ENCODE measurements around the gene APOE. TPM values are rescaled to one million over a fixed set of nuclear protein-coding genes. Genes with fewer than 3 reads are reported as not detected.

Gene APOE
- total RNA-seq, 1 donor from 2014 or later = 26.6 TPM

DNA sequence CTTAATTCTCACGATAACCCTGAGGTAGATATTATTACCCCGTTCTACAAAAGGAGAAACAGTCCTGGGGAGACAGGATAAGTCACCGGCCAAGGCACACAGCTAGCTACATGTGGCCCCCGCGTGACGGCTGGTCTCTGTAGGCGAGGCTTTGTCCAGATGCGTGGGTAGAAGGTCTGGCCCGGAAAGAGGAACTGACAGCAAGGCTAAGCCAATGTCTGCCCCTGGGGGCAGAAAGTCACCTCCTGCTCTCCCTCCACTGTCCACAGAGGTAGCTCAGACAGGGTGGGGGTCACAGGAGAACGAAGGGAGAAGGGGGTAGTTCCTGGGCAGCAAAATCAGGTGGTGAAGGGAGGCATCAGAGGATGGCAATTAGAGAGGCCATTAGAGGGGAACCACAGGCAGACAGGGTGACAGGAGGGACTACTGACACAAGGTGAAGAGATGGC is 38.2 kb downstream of the APOE start:
- intact Hi-C loops (cut with DNase I) = no loop called here
- no peak for DNase-seq (ENCODE audit: low spot score)

GRCh38 chr19:44947041-44947581 is 41.5 kb downstream of the APOE start:
- intact Hi-C loops (cut with DNase I) = no loop called here
- no peak for DNase-seq (ENCODE audit: low spot score)

DNA sequence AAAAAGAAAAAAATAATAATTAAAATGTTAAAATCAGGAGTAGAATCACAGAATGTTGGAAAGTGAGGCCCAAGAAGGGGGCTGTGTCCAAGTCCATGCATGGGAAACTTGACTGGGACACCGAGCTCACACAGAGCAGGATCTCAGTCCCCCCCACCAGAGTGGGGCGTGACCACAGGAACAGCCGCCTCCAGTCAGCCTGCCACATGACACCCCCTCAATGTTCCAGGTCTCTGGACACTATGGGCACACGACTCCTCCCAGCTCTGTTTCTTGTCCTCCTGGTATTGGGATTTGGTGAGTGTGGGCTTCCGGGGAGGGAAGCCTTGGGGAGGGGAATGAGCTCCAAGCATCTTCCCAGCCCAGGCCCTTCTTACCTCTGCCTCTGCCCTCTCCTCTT is 42.6 kb downstream of the APOE start:
- DNase-seq (ENCODE audit: low spot score) = no peak
- intact Hi-C loops (cut with DNase I) = no loop called here

GRCh38 chr19:44948763-44949374 is 43.3 kb downstream of the APOE start:
- DNase-seq (ENCODE audit: low spot score) = no peak

GRCh38 chr19:44949550-44949949 is 44.0 kb downstream of the APOE start:
- DNase-seq (ENCODE audit: low spot score) = no peak
- intact Hi-C loops (cut with DNase I) = no loop called here

More at GRCh38 chr19:44948763-44949374, 43.3 kb downstream of the APOE start:
- intact Hi-C loops (cut with DNase I) = no loop called here

DNA sequence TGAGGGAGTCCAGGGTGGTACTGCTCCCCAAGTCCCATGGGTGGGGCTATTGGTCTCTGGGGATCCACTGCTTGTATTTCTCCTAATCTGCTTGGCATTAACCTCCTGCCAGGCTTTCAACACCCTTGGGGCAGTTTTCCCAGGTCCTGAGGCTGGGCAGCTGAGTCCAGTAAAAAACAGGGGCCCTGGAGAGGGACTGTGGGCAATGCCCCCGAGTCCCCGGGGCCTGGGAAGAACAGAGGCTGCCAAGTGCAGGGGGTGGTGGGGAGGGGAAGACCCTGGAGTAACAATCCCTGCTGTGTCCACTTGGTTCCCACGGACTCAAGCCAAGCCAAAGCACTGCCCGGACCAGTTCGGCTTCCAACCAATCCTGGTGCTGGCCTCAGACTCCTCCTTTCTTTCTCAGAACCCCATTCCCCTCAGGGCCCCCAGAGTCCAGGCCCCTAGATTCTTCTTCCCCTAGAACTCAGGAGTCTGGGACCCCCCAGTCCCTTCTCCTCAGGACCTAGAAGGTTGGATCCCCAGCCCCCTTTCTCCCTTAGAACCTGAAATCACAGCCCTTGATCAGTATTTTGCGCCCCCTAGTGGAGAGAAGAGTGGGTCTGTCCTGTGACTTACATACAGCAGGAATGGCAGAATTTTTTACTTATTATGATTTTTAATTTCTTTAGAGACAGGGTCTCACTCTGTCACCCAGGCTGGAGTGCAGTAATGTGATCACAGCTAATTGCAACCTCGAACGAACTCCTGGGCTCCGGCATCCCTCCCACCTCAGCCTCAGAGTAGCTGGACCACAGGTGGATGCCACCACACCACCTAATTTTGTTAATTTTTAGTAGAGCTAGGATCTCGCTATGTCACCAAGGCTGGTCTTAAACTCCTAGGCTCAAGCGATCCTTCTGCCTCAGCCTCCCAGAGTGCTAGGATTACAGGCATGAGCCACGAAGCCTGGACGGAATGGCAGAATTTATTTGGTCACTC is 45.9 kb downstream of the APOE start:
- intact Hi-C loops (cut with DNase I) = loop anchor here (10.0 kb wide), 1 partner anchor 167 kb away; no protein-coding TSS in a partner anchor
- no peak for DNase-seq (ENCODE audit: low spot score)

- intact Hi-C loops (cut with DNase I) = loop anchor here (1.0 to 10.0 kb wide), 2 partner anchors 50 to 169 kb away; no protein-coding TSS in a partner anchor
These were observed 48.7 kb downstream of the APOE start for GRCh38 chr19:44954278-44954648.

DNA sequence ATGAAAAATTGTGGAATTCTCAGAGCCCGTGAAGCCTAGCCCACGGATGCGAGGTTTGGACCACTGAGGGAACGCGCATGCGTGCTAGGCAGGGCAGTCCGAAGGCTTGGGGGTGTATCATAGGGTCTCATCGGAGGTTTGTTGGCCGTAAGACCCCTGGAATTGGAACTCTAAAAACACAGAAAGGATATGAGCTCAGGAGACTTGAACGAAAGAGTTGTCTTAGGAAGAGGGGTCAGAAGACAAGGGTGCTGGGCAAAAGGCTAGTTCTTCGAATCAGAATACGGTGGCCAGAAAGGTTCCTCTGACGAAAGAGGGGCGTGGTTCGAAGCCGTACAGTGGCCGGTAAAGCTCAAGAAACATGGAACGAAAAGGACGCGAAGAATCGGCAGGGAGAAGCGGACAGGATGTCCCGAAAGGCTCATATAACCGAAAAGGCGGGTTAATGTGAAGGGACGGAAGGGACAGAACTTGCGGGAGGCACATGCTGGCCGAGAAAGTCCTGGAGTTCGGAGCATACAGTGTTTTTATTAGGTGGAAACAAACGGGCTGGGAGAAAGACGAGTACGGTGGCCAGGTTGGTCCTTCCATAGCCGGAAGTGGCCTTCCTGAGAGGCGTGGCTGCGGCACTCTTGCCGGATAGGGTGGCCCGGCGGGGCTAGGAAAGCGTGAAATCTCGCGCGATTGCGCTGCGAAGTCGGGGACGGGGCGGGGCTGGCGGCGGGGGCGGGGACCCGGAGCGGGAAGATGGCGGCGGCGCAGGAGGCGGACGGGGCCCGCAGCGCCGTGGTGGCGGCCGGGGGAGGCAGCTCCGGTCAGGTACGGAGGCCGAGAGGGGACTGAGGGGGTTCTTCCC is 49.3 kb downstream of the APOE start, which contains the start of gene CLPTM1:
CLPTM1 (plus strand) TSS at position 732 of the 856 bp plus-strand sequence; CDS start at position 748, 16 bp downstream.
- DNase-seq (ENCODE audit: low spot score) = peak; percentile 98
- intact Hi-C loops (cut with DNase I) = loop anchor here (1.0 to 10.0 kb wide), 3 partner anchors 51 to 170 kb away; no protein-coding TSS in a partner anchor

More at GRCh38 chr19:44954278-44954648, 48.7 kb downstream of the APOE start:
- DNase-seq (ENCODE audit: low spot score) = no peak

- DNase-seq (ENCODE audit: low spot score) = no peak
- intact Hi-C loops (cut with DNase I) = loop anchor here (1.0 to 10.0 kb wide), 2 partner anchors 65 to 171 kb away; no protein-coding TSS in a partner anchor
These were observed 50.2 kb downstream of the APOE start for GRCh38 chr19:44955505-44956439.

DNA sequence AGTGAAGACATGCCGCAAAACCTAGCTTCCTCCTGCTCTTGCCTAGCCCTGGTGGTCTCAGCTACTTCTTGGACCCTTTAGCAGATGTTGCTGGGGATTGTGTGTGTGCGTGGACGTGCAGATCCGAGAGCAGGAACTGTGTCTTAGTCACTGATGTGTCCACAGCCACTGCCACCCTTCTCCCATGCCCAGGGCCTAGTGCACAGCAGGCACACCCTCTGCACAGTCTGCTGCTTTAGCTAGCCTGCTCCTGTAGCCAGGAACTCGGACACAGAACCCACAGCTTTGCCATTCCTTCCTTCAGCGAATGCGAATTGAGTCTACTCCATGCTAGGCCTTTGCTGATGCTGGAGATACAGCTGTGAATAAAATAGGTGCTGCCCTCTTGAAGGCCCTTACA is 51.9 kb downstream of the APOE start:
- DNase-seq (ENCODE audit: low spot score) = no peak
- intact Hi-C loops (cut with DNase I) = loop anchor here (10.0 kb wide), 1 partner anchor 173 kb away; no protein-coding TSS in a partner anchor

GRCh38 chr19:44958090-44958489 is 52.5 kb downstream of the APOE start:
- intact Hi-C loops (cut with DNase I) = loop anchor here (10.0 kb wide), 1 partner anchor 173 kb away; no protein-coding TSS in a partner anchor
- no peak for DNase-seq (ENCODE audit: low spot score)

Other genes starting within 250 kb of the APOE start
- 7.6 TPM for gene CEACAM19, start 234.3 kb upstream of the APOE start, total RNA-seq
- gene CEACAM16, start 206.6 kb upstream of the APOE start, total RNA-seq = not detected
- 41.5 TPM for gene BCL3, start 157.1 kb upstream of the APOE start, total RNA-seq
- not detected for gene CBLC, start 127.9 kb upstream of the APOE start, total RNA-seq
- 86.8 TPM for gene BCAM, start 96.7 kb upstream of the APOE start, total RNA-seq
- gene NECTIN2, start 59.5 kb upstream of the APOE start, total RNA-seq = 60.0 TPM
- gene TOMM40, start 14.5 kb upstream of the APOE start, total RNA-seq = 43.0 TPM
- 7.3 TPM for gene APOC1, start 8.8 kb downstream of the APOE start, total RNA-seq
- not detected for gene APOC4, start 36.4 kb downstream of the APOE start, total RNA-seq
- not detected for gene APOC2, start 40.3 kb downstream of the APOE start, total RNA-seq
- gene CLPTM1, start 49.6 kb downstream of the APOE start, total RNA-seq = 87.4 TPM
- 9.0 TPM for gene RELB, start 95.7 kb downstream of the APOE start, total RNA-seq
- gene CLASRP, start 133.2 kb downstream of the APOE start, total RNA-seq = 45.6 TPM
- 0.13 TPM for gene ZNF296, start 170.7 kb downstream of the APOE start, total RNA-seq
- 10.7 TPM for gene GEMIN7, start 173.5 kb downstream of the APOE start, total RNA-seq
- 18.6 TPM for gene PPP1R37, start 187.4 kb downstream of the APOE start, total RNA-seq